RWPE1 (cell line): ENCODE results near the gene USP31.

ENCODE experiments used
- CTCF ChIA-PET: fragments of 350-600 bp; sonication (Branson Sonifier 250); formaldehyde crosslinking; extraction: SDS; loops from one replicate; lab custom pipeline; 2021; lab: Yijun Ruan, JAX
- POLR2A ChIA-PET: fragments of 400-600 bp; formaldehyde crosslinking; extraction: SDS; loops from one replicate; lab custom pipeline; 2020; ENCODE audit warnings: antibody characterized with exemption; ENCODE audit not compliant: low non-redundant PET; lab: Yijun Ruan, JAX
- DNase-seq: peaks from one replicate; pipeline ENCODE4 v3.0.0; 2012; ENCODE audit warnings: low spot score
- H3K27ac ChIP-seq: fragments of 450-650 bp; 2 replicates; pipeline ENCODE4 v1.5.1; 2017
- TF ChIP-seq, protein P1 (sequence below): fragments of 450-650 bp; conservative IDR thresholded peaks from 2 replicates; pipeline ENCODE4 v1.5.1; 2017; ENCODE audit warnings: low read depth, mild to moderate bottlenecking

Gene USP31

DNA sequence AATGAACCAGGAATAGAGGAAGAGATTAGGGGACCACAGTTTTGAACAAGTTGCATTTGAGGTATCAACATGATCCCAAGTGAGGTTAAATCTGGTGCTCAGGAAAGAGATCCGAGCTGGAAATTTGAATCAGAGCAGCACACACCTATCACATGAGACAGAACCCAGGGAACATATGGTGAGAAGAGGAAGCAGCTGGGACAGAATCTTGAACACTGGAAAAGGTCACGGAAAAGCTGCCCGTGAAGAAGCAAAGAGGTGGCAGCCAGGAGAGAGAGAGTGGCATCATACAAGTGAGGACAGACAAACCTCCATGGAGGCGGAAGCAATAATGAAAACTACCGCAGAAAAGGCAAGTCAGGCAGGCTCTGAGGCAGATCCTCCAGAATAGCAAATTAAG is 36.1 kb downstream of the USP31 start:
- ChIA-PET POLR2A (no interaction called here), CTCF (interaction anchor here (0.7 kb wide), 2 partner anchors 11 to 527 kb away, joined by 3 read pairs; no protein-coding TSS in a partner anchor)
- H3K27ac ChIP-seq, result no peak overlapping the region
- TF ChIP-seq, protein P1, sequence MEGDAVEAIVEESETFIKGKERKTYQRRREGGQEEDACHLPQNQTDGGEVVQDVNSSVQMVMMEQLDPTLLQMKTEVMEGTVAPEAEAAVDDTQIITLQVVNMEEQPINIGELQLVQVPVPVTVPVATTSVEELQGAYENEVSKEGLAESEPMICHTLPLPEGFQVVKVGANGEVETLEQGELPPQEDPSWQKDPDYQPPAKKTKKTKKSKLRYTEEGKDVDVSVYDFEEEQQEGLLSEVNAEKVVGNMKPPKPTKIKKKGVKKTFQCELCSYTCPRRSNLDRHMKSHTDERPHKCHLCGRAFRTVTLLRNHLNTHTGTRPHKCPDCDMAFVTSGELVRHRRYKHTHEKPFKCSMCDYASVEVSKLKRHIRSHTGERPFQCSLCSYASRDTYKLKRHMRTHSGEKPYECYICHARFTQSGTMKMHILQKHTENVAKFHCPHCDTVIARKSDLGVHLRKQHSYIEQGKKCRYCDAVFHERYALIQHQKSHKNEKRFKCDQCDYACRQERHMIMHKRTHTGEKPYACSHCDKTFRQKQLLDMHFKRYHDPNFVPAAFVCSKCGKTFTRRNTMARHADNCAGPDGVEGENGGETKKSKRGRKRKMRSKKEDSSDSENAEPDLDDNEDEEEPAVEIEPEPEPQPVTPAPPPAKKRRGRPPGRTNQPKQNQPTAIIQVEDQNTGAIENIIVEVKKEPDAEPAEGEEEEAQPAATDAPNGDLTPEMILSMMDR, result no peak
- DNase-seq, result no peak

DNA sequence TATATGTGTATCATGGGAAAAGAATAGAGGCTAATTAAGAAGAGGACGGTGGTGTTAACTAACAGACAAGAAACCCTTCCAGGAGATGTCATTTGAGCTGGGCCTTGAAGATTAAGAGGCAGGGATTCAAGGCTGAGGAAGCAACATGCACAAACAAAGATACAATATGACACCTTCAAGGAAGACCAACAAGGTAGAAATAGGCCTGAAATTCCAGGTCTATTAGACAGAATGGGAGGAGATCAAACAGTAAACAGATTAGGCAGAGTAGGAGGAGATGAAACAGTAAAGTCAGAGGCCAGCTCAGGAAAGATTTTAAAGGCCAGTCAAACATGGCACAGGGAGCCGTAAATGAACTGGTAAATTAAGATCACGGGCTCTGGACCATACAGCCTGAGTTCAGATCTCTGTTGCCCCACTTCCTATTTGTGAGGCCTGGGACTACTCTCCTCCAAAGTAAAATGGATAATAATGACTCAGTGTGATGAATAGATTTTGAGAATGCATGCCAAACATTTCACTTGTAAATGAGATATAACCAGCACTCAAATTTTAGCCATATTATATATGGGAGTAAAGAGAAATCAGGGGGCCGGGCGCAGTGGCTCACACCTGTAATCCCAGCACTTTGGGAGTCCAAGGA is 38.9 kb downstream of the USP31 start:
- no peak for DNase-seq
- TF ChIP-seq, protein P1, result no peak
- POLR2A ChIA-PET, result no interaction called here
- CTCF ChIA-PET, result no interaction called here
- no peak overlapping the region for H3K27ac ChIP-seq

DNA sequence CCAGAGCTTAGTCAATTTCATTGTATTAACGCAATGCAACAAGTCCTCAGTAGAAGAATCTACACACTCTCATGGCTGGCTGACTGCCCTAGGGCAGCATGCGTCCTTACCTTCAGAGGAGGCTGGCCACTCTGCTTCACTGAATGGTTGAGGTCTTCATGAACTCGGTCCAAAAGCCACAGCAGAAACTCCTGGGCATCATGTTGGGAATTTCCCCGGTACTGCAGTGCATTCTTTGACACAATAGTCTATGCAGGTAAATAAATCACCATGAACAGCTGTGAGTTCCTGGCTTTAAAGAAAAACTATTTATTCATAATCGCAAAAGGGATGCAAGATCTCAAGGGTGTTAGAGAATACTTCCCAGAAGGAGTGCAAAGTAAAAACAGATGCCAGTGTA is 41.3 kb downstream of the USP31 start:
- no peak overlapping the region for H3K27ac ChIP-seq
- CTCF ChIA-PET, result no interaction called here
- DNase-seq, result no peak
- POLR2A ChIA-PET, result no interaction called here
- TF ChIP-seq, protein P1, result no peak

DNA sequence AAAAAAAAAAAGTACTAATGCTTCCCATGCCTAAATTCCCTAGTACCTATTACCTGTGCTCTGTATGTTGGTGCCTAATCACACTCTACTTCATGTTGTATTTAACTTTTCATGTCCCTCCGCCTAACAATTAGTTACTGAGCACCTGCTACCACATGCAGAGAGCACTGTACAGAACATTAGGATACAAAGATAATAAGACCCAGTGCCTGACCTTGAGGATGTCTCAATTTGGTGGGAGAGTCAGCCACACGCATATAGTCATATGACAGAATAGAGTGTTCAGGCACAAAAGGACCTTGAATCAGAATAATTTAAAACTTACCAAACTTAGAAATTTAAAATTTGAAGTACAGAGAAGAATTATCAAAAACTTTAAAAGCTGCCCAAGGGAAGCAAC is 42.1 kb downstream of the USP31 start:
- POLR2A ChIA-PET, result no interaction called here
- CTCF ChIA-PET, result no interaction called here

DNA sequence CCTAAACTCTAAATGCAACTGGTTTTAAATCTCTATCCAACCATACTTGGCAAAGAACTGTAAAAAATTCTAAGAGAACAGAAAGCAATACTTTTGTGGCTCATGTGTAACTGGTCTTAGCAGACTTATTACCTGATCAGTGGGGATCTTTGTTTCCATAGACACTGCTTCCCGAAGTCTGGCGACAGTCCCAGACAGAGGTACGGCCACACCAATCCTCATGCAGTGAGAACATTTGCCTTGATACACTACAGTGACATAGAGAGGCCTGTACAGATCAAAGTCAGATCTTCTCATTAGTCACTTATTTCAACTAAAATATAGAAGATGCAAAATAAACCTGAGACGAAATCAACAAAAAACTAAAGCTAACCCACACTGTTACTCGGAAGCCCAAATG is 43.9 kb downstream of the USP31 start:
- DNase-seq, result no peak
- CTCF ChIA-PET, result no interaction called here
- POLR2A ChIA-PET, result no interaction called here
- TF ChIP-seq, protein P1, result no peak
- H3K27ac ChIP-seq, result no peak overlapping the region

More for the DNA sequence above, 42.1 kb downstream of the USP31 start:
- DNase-seq, result no peak
- TF ChIP-seq, protein P1, result no peak
- H3K27ac ChIP-seq, result no peak overlapping the region

DNA sequence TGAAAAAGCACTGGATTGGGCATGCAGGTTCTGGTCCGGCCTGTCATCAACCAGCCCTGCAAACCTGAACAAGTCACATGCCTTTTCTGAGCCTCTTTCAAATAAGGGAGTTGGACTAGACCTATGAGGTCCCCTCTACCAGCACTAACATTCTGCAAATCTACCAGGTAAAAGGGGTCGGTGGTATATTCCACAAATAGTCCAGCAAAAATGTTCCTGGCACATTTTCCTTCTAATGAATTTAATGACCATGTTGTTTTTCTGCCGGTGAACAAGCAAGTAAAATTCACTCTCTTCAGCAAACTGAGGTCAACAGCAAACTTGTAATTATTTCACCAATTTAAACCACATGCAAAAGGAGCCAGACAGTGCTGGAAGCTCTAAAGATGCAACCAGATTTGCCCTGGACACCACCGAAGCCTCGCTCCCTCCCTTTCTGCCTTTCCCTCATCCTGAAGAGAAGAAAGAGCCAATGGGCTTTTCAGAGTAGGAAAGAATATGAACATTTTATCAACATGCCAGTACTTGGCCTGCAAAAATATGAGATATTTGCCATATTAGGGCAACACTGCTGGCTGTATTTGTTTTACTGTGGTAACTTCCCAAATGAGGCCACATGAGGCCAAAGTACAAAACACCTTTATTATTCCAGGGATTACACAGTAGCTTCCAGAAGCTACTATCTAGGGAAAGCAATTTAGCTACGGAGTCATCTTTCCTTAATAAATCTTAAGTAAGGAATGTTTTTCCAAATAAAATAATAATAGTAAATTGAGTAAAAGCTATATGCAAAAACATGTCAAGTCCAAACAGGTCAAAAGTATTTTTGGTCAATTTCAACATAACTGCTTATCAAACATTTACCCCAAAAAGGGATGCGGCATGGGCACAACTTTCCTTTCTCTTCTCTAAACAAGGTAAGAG is 45.0 kb downstream of the USP31 start:
- no peak for DNase-seq
- ChIA-PET CTCF (interaction anchor here (0.5 to 0.6 kb wide), 2 partner anchors 77 to 1345 kb away, joined by 3 read pairs; no protein-coding TSS in a partner anchor), POLR2A (no interaction called here)
- H3K27ac ChIP-seq, result no peak overlapping the region
- TF ChIP-seq, protein P1, result no peak
